HG03159 (cell line): Measurements from ENCODE around the gene DTNBP1.

Experiments used
- ATAC-seq: cut with Tn5 transposase; IDR thresholded peaks from one replicate; pipeline ENCODE4 v1.9.1; 2021; ENCODE audit warnings: mild to moderate bottlenecking, moderate library complexity; ENCODE audit not compliant: unreplicated experiment

DTNBP1 gene

DNA sequence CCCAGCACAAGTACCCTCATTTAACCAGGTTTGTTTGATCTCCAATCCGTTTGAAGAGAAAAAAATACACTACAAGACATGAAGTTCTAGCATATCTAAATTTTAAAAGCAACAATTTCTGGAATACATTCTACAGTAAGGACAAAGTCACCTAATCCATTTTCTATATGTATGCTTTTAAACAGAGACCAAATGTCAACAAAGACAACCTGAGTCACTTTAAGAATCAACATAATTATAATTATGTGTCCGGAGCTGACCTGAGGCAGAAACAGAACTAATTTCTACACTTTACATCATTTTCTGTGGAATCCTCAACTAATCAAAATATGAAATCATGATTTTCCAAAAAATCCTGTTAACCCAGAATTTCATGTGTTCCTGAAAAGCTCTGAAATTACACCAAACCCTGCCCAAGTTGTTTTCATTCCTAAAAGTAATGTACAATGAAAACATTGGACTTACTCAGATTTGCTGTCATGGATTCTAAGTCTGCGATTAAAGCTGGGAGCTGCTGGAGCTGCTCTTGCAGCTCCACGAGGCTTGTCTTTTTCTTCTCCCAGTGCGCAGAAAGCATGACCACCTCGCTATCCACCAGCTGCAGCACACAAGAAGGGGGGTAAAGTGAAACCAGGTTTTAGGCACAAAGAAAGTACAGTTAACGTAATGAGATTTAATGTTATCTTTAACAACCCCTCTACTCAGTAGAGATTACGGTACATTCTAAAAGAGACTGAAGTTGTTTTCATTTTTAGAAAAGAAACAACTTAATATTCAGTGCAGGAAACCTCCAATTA is 35.8 kb downstream of the DTNBP1 start:
- no peak for ATAC-seq

DNA sequence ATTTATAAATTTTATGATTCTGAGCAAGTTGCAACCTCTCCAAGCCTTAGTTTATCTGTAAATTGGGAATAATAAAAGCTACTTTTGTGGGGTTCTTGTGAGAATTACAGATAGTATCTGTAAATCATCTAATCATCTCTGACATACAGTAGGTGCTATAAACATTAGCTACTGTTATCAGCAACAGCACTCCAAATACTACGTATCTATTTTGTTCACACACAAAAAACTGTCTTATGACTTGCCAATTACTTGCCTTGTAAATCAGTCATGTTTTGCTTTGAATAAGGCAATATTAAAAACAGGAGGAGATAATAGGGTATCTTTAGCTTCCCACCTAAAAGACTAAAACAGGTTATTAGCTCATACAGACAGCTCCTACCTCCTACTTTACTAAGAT is 36.7 kb downstream of the DTNBP1 start:
- ATAC-seq: no peak

DNA sequence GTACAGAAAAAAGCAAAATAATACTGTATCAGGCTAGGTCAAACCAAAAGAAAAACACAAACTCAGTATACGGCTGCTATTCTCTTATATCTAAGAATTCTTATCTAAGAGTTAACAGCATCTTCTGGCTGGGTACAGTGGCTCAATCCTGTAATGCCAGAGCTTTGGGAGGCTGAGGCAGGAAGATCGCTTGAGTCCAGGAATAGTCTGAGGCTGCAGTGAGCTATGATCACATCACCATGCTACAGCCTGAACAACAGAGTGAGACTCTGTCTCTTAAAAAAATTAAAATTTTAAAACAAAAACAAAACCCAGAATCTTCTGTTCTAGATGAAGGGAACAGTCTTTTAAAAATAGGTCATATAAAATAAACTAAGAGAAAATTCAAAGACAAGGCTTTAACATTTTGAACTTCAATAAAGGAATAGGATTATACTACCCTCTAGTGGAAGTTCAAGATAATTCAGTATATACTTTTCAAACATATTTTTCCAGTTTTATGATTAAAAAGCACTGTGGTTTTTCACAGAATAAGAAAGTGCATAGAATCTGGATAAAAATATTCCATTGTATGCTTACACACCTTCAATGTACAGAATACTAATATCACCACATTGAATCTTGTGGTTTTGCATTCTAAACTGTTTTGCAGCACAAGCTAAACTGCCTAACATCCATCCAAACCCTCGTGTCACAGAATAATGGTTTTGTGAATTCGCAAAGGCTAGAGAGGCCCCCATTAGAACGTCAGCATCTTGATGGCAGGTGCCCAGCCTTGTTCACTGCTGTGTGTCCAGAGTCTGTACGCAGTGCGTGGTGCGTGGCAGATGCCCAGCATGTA is 39.3 kb downstream of the DTNBP1 start:
- ATAC-seq: no peak

DNA sequence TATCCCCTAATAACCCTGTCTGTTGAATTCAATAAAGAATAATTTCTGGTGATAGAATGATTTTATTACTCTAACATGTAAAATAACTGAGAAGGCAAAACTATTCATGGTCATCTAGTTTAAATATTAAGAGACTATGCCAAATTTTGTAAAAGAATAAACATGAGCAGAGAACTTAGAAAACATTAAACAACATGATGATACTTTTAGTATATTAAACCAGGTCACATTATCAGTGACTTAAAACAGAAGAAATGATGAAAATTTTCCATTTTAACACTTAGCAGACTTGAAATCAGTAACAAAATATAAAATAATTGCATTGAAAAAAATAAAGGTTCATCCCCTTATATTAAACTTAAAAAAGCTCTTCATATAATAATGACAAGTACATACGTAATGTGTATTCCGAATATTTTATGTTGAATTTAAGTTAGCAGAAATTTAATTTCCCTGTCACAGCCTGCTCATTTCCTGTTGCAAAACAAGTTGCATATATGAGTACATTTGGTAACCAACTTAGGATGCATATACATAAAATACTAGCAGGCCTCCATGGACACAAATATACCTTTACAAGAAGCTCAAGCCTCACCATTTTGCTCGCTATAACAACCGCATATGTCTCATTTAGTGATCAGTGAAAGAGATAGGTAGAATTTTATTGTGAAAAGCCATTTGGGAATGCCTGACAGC is 40.6 kb downstream of the DTNBP1 start:
- ATAC-seq: no peak

DNA sequence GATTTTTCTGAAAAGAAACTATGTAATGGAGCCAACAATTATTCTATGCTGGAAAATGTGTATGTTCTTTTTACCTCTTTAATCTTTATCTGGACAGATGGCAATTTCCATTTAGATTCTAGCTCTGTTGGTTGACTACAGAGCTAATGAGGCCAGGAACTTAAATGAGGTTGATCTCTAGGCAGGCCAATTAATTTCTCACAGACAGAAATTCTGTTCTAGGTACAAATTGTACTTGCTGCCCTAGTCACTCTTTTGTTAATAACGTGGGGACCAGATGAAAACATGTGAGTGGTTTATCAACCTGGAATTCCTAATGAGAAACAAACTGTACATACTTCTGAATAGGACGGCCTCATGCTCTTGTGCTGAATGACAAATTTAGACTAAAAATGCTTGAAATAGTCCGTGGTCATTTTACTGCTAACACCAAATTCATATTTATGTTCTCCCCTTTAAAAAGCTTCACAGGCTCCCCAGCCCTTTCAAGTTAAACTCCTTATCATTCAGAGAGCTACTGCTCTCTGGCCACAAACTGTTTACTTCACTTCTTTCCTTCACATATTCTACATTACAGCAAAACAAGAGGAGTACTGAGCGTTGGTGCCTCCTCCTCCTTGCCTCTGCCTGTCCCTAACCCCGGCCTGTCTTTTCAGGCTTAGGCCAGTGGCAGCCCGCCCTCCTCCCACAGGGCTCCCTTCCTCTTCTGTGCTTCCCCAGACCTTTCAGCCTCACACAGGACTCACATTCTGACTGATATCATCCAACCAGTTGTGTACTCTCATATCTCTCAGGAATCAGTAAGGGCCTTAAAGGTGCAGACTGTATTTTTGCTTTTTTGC is 41.4 kb downstream of the DTNBP1 start:
- peak; percentile 89 for ATAC-seq

DNA sequence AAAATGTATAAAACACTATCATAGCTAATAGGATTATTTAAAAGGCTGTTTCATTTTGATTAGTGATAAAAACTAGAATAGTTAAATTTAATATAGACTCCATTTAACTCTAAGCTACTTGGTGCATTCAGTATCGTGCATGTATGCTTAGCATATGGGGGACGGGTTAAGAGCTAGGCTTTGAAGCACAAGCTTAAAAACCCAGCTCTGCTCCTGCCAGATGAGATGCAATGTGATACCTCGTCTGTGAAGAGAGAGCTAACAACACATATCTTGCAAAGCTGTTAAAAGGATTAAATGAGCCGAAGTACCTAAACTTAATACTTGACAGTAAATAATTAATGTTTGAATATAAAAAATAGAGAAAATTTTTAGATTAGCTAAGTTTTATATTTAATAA is 42.2 kb downstream of the DTNBP1 start:
- ATAC-seq: no peak

DNA sequence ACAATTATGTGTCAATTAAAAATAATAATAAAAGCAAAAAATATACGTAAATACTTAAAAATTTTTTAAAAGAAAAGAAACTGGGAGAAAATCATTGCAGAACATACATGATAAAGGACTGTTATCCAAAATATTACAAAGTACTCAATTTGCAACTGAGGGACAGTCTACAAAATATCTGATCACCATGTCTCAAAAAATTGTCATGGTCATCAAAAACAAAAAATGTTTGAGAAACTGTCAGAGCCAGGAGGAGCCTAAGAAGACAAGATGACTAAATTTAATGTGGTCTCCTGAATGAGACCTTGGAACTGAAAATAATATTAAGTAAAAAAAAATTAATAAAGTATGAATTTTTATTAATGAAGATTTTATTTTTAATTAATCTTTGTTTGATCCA is 43.5 kb downstream of the DTNBP1 start:
- no peak for ATAC-seq

DNA sequence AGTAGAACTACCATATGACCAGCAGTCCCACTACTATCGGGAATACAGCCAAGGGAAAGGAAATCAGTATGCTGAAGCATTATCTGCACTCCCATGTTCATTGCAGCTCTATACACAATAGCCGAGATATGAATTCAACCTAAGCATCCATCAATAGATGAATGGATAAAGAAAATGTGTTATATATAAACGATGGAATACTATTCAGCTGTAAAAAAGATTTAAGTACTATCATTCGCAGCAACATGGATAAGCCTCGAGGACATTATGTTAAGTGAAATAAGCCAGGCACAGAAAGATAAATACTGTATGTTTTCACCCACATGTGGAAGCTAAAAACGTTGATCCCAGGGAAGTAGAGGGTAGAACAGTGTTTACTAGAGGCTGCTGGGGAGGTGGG is 44.1 kb downstream of the DTNBP1 start:
- no peak for ATAC-seq

DNA sequence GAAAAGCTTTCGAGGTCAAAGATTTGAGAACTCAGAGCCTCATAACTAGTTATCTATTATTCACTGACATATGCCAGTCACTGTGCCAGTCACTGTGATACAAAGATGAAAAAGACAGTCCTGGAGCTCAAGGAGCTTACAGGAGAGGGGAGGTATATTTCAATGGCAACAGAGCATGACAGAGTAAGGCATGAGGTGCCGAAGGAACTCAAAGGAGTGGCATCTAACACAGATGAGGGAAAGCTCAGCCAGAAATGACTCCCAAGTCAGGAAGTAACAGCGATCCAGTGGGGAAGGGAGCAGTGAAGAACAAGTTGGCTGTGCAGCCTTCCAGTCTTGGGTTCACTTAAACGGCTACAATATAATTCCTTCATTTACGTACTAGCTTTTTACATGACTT is 46.6 kb downstream of the DTNBP1 start:
- no peak for ATAC-seq

DNA sequence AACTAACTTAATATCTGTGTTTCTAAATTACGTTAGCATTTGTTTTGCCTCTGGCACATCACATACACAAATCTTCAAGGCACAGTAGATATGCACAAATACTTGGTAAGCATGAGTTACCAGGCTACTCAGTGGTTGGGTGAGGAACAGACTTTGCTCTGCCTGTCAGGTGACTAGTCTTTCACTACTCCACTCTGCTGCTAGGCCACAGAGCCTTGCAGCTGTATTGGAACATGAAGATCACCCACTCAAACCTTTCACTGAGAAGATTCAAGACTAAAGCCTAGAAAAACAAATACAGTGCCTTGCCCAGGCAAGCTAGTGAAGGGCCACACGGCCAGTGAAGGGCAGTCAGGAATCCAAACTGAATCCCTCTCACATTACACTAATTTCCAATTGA is 47.0 kb downstream of the DTNBP1 start:
- ATAC-seq: no peak

DNA sequence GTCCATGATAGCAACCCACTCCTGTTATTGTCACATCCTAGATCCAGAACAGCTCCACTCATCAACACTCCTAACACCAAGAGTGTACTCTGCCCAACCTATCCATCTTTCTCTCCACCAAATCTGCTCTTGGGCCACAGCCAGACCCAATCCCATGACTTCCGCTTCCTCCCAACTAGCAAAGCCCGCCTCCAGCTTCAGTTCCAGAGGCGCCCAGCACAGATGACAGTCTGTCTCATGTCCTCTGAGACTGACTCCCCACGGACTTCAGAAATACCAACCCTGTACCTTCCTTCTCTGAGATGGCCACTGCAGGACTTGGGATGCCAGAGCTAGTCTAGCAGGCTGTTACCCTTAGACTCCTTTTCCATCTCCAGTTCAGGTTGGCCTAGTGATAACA is 48.6 kb downstream of the DTNBP1 start:
- no peak for ATAC-seq

DNA sequence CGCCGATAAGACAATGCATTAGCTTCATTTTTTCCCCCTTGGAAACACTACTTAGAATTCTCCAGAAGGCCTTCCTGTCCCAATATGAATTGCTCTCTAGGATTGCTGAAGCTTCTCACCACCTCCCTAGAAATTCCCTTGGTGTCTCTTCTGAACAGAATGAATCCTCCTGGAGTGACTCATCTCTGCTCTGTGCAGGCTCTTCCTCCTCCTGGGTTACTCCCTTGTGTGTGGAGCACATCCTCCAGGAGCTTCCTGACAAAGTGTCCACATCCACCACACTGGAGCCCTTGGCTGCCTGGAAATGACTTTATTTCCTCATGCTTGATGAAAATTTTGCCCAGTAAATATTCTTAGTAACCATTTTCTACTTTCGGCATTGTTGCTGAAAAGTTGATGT is 54.4 kb downstream of the DTNBP1 start:
- ATAC-seq: no peak

DNA sequence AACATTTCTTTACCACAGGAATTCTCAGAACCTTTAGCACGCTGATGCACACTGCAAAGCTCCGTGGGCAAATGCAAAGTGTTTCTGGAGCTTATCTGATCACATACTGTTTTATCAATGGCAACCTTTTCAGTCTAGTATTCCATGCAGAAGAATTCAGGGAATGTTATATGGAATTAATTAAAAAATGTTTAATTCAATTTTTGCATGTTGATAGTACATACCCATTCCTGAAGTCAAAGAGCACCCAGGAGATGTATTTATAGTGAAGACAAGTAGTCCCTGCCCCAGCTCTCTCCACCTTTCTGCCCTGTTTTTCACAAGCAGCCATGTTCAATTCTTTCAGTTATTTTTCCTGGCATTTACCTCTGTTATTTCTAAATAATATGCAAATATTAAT is 55.2 kb downstream of the DTNBP1 start:
- no peak for ATAC-seq

DNA sequence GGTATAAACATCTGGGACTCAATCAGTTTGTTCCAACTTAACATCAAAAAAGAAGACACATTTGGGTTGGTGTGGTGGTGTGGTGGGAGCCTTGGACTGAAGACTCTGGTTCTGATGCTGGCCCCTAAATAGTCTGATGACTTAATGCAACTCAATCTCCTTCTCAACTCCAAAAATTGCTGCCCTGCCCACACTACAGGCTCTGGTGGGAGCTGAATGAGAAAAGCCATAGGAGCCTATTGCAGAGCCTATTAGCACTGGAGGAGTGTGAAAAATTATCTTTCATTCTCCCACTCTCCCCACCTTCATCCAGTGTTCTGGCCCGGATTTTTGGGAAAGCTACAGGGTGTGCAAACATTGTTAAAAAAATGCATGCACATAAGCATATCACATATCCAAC is 56.5 kb downstream of the DTNBP1 start:
- no peak for ATAC-seq

DNA sequence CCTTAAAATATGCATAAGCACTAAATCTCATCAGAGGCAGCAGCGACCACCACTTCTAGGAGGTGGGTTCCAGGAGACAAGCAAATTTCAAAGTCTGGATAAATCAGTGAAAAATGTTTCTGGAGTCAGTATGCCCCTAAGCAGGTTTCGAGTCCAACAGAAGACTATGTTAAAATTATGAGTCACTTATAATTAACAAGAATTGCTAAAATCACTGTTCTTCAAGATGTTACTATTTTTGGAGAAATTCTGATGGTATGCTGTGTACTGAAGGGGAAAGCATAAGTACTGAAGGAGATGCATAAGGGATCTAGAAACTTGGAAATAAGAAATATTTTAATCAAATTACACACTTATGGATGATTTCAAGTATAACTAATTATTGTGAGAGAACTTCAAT is 58.0 kb downstream of the DTNBP1 start:
- no peak for ATAC-seq

DNA sequence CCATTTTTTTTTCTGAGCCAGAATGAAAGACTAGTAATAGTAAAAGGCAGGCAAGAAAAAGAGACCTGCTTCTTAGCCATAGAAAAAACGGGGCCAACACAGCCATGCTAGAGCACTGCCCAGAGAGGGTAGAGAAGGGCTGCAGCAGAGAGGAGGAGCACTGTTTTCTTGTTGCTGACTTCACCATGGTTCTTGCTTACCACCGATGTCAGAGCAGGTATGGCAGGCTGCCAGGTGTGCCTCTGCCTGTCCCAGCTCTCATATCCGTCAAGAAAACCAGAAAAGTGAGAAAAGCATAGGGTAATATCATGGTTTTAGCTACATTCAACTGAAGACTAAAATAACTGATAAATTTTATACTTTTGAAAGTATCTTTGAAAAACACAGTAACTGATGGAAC is 60.7 kb downstream of the DTNBP1 start:
- ATAC-seq: no peak

DNA sequence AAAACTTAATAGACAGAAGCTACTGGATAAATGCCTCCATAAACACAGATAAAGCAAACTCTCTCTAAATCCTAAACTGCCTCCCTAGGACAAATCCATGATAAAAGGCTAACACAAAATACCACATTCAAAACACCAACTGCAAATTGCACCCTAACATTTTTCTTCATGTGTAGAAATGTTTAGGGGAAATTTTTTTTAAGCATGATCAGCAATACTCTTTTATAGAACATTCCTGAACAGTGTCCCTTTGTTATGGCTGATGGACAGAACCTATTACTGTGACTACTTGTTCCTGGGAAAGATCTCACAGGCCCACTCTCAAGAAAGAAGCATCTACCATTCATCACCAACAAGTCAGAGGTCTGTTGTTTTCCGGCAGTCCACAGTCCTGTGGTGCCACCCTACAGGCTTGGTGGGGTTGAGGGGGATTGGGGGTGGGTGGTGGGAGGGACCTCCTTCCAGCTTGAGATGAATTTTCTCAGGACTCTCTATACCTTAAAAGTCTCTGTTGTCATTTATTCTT is 64.5 kb downstream of the DTNBP1 start:
- no peak for ATAC-seq

DNA sequence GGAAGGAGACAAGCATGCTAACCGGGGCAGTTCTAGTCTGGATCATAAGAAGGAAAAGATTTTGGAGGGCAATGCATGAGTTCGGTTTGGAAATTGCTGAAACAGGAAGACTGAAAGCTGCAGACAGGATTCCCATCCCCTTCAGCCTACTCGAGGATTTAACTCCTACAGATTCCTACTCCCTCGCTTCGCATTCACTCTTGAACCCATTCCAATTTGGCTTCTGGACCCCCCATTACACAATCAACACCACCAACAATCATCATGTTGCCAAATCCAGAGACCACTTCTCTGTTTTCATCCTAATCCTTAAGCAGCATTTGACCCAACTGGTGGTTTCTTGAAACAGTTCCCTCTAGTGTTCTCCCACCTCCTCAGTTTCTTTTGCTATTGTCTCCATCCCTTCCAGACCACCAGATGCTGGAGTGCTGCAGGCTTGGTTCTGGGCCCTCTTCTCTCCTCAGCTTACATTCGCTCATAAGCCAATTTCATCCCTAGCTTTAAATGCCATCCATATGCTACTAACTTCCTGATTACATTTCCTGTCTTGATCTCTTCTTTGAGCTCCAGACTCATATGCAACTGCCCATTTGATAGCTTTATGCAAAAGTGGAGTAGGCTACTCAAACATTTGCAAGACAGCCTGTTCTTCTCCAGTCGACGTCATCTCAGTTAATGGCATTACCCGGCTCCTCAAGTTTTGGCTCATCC is 66.5 kb downstream of the DTNBP1 start:
- ATAC-seq: no peak

DNA sequence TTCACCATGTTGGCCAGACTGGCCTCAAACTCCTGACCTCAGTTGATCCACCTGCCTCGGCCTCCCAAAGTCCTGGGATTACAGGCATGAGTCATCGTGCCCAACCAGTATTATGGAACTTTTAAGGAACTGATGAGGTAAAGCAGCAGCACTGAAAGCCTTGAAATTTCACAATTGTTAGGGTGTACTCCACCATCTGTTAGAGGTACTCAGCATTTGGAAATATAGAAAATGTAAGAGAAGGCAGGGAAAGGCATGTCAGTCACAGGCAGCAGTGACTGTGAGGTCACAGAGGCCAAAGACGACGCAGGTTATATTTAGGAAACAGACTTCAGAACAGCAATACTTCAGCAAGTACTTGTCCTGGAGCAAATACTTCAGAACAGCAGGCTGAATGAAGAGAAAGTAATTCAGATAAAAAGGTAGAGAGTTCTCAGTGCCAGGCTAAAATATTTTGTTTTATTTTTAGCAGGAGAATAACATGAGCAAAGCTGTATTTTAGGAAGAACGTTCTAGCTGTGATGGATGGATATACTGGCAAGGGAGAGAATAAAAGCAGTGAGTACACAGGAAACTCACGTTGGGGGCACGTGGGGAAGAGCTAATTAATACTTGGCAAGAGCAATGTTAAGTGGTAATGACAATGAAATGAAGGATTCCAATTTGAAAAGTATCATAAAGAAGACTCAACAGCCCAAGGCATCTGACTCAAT is 67.2 kb downstream of the DTNBP1 start:
- ATAC-seq: no peak
